Activated CD4-positive, alpha-beta T cell treated with anti-CD3 and anti-CD28 coated beads, Interleukin-2, amount 50 U/mL, for 24 hours (primary cell): ENCODE measurements around the gene VPS9D1.

Experiments used
- DNase-seq, 2 donors: peaks; one replicate each; pipeline ENCODE4 v3.0.0-alpha.2; 2020; ENCODE audit warnings: low read depth in 1 of 2, low spot score in 1 of 2

Gene VPS9D1

GRCh38 chr16:89720813-89721545 is at the start of gene VPS9D1, which contains the start of gene ZNF276:
Gene VPS9D1 (minus strand): TSS chr16:89720898. CDS start chr16:89720861, 37 bp downstream.
Gene ZNF276 (plus strand): TSS chr16:89721537. CDS start chr16:89721641, 104 bp downstream.
- DNase-seq, result peak; percentile 73 to 78

DNA sequence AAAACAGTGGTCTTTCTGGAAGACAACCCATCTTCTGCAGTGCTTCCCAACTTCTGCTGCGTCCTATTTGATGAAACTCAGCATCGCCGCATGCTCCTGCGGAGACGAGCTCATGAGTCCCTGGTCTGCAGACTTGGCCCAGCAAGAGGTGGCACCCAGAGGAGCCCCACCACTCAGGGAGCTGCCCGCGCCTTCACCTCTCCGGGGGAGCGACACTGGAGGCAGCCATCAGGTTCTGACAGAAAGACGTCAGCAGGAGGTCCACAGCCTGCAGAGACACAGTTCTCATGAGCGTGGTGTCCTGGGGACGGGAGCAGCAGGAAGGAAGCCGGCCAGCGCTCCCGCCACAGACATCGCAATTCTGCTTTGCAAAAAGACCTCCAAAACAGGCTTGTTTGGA is 49.7 kb upstream of the VPS9D1 start:
- DNase-seq, result no peak

GRCh38 chr16:89765292-89765830 is 44.7 kb upstream of the VPS9D1 start:
- DNase-seq, result no peak

GRCh38 chr16:89764711-89765201 is 44.1 kb upstream of the VPS9D1 start:
- DNase-seq, result peak in 1 of 2 donors; percentile 12

DNA sequence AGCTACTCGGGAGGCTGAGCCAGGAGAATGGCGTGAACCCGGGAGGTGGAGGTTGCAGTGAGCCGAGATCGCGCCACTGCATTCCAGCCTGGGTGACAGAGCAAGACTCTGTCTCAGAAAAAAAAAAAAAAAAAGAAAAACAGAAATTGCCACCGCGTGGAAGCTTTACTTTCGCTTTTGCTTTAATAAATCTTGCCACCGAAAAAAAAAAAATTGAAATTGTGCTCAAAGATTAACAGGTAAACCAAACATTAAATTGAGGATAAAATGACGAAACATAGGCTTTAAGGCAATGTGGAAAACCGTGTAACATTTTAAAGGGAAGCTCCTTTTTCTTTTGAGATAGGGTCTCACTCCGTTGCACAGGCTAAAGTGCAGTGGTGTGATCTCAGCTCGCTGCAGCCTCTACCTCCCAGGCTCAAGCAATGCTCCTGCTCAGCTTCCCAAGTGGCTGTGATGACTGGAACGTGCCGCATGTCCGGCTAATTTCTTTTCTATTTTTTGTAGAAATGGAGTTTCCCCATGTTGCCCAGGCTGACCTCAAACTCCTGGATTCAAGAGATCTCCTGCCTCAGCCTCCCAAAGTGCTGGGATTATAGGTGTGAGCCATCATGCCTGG is 40.7 kb upstream of the VPS9D1 start:
- no peak for DNase-seq

DNA sequence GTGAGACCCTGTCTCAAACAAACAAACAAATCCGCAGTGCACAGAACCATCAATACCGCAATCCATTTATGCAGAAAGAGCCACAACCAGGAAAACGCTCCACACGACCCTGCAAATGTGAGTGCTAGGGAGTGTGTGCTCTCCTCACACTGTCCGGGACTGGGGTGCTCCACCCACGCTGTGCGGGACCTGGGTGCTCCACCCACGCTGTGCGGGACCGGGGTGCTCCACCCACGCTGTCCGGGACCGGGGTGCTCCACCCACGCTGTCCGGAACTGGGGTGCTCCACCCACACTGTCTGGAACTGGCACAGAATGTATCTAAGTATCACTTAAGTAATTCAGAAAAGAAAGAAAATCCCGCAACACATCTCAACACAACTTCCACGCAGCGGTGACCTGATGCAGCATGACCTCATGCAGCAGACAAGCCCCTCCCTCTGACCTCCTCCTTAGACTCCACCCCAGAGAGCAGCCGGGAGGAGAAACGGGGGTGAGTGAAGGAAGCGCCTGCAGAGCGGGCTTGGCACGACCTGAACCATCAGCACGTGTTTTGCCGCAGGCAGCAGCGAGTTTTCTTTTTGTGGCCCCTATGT is 39.1 kb upstream of the VPS9D1 start:
- no peak for DNase-seq

DNA sequence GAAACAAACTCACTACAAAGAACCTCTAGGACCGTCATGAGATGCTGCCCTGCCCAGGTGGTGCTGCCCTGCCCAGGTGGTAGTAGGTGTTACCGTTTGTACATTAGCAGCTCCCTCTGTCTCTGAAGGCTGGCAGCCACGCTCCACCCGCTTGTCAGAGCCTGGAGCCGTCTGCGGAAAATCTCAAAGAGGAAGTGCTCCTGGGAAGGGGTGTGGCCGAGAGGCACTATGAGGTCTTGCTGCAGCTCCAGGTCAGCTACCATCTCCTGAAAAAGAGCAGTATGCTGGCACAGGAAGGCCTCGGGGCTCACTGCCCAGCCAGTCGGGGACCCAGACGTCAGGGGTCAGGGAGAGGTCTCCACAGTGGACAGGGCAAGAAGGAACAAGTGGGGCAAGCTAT is 28.9 kb upstream of the VPS9D1 start:
- no peak for DNase-seq

- DNase-seq, result no peak
Measured at GRCh38 chr16:89748921-89749320, 28.2 kb upstream of the VPS9D1 start.

GRCh38 chr16:89748076-89748475 is 27.4 kb upstream of the VPS9D1 start:
- DNase-seq, result no peak

DNA sequence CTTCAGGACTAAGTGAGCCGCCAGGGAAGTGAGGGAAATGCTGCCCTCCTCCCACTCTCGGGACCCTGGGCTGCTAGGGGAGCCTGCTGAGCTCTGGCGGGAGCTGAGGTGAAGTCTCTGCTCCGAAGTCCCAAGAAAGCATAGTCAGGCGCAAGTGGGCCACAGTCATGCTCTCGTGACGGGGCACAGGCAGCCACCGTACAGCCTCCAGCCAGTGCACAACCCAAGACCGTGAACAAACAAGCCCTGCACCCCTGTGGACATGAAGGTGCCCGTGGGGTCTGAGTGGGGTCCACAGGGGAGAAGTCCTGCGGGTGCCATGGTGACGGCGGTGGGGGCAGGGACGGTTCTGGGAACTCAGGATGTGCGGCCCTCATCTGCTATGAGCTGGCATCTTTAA is 25.3 kb upstream of the VPS9D1 start:
- DNase-seq, result no peak

DNA sequence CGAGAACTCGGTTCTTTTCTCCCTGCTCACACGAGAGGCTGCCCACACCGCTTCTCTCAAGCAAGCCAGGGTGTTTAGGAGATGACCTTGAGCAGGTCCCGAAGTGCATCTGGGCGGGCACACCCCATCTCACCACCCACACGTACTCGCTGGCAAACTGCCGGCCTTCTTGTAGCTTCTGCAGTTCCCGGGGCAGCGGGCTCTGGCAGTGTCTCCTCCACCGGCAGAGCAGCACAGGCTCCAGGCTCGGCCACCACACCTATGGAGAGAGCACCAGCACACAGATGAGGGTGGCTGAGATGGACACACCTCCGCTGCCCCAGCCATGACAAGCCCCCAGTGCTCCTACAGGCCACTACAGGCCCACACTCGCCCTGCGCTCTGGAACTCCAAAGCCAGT is 24.1 kb upstream of the VPS9D1 start:
- DNase-seq, result no peak

DNA sequence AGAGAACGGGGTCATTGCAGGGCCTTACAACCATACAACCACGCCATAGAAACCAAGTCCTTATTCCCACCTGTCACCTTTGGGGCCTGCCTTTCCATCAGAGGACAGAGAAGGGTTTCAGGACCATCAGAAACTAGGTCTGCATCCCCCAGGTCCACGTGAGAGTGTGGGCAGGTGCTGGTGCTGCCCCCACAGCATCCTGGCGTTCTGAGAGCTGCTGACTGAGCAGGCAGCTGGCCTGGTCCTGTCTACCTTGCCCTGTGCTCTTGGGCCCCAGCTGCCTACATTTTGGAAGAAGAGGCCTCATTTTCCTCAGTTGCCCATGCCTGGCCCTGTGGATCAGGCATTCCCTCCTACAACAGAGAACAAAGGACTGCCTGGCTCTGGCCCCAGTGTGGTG is 22.2 kb upstream of the VPS9D1 start:
- DNase-seq, result no peak

- no peak for DNase-seq
Measured at GRCh38 chr16:89741342-89742014, 20.8 kb upstream of the VPS9D1 start.

DNA sequence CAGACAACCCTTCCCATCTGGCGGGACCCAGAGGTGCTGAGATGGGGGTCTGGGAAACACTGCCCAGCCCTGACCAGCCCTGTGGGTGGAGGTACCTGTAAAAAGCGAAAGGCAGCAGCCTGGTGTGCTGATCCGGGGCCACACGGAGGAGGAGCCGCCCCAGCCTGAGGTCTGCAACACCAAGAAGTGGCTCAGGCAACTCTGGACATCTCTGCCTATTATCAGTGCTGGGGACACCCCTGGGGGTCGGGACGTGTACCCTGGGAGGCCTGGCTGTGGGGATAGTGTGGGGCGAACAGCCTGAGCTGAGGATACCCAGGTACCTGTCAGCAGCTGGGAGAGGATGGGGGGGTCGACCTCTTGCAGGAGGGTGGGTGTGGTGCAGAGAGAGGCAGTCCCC is 18.7 kb upstream of the VPS9D1 start:
- DNase-seq, result no peak

- no peak for DNase-seq
Measured at GRCh38 chr16:89738538-89739317, 18.0 kb upstream of the VPS9D1 start.

- no peak for DNase-seq
Measured at GRCh38 chr16:89738072-89738377, 17.3 kb upstream of the VPS9D1 start.

GRCh38 chr16:89737341-89738071 is 16.8 kb upstream of the VPS9D1 start:
- peak in 1 of 2 donors; percentile 17 for DNase-seq

- no peak for DNase-seq
Measured at GRCh38 chr16:89736554-89736953, 15.9 kb upstream of the VPS9D1 start.

GRCh38 chr16:89733792-89734191 is 13.1 kb upstream of the VPS9D1 start:
- no peak for DNase-seq

GRCh38 chr16:89733322-89733721 is 12.6 kb upstream of the VPS9D1 start:
- no peak for DNase-seq
